Breast epithelium (tissue), 4 donors: ENCODE data around the gene PTPRN2. TPM values are rescaled to one million over a fixed set of nuclear protein-coding genes. Genes with fewer than 3 reads are reported as not detected.

ENCODE experiments used
- DNase-seq, 2 donors: peaks; one replicate each; pipeline ENCODE4 v3.0.0-alpha.2; 2019; ENCODE audit warnings: low spot score in 2 of 2
- H3K27ac ChIP-seq, 2 donors: fragments of 200-600 bp; sonication (generic) in 1 of 2; one replicate each; pipeline ENCODE4 v1.5.1; 2016 to 2019; ENCODE audit warnings: mild to moderate bottlenecking in 1 of 2
- H3K27me3 ChIP-seq, 2 donors: fragments of 200-600 bp; sonication (generic) in 1 of 2; one replicate each; pipeline versions ENCODE4 v1.5.1 to v1.6.0; 2017 to 2019; ENCODE audit warnings: control low read depth in 1 of 2, mild to moderate bottlenecking in 1 of 2
- H3K36me3 ChIP-seq: fragments of 200-600 bp; one replicate; pipeline ENCODE4 v1.5.1; 2019
- H3K4me1 ChIP-seq, 2 donors: fragments of 200-600 bp; sonication (generic); one replicate each; pipeline ENCODE4 v1.5.1; 2016 to 2019; ENCODE audit warnings: control low read depth in 1 of 2
- H3K4me3 ChIP-seq, 3 donors: fragments of 200-600 bp; sonication (generic); 1 replicate in 2 of 3; 2 replicates in 1 of 3; pipeline ENCODE4 v1.5.1; 2016 to 2019; ENCODE audit warnings: mild to moderate bottlenecking in 3 of 3, moderate library complexity in 2 of 3
- H3K9me3 ChIP-seq, 2 donors: fragments of 200-600 bp; sonication (generic) in 1 of 2; one replicate each; pipeline ENCODE4 v1.5.1; 2016 to 2019; ENCODE audit warnings: control low read depth in 1 of 2
- CTCF ChIP-seq, 3 donors: fragments of 450-650 bp; IDR thresholded peaks; one replicate each; pipeline ENCODE4 v1.5.1; 2016 to 2017; ENCODE audit warnings: antibody characterized with exemption in 3 of 3, mild to moderate bottlenecking in 3 of 3, moderate library complexity in 3 of 3
- POLR2A ChIP-seq: fragments of 450-650 bp; IDR thresholded peaks from one replicate; pipeline ENCODE4 v1.6.1; 2016; ENCODE audit warnings: antibody characterized with exemption, mild to moderate bottlenecking, moderate library complexity
- POLR2AphosphoS5 ChIP-seq, 3 donors: sonication (generic); formaldehyde crosslinking; IDR thresholded peaks; one replicate each; pipeline ENCODE4 v1.6.1; 2017; ENCODE audit warnings: antibody characterized with exemption in 3 of 3
- intact Hi-C: fragments of 100-400 bp; cut with DNase I; formaldehyde crosslinking; loops from one replicate; pipeline ENCODE4 v1.15.1; 2023; ENCODE audit warnings: low total_unique reads
- total RNA-seq, 3 donors: library from RNA; depleted of rRNA; stranded (reverse); fragments of >200 nt; gene quantifications; one replicate each; pipeline ENCODE4 v1.1.0, GENCODE V29; 2016

PTPRN2 gene
- total RNA-seq, 3 donors from 2014 or later = 1.6 to 2.2 (median 2.2) TPM

- Histone ChIP-seq H3K36me3 (no peaks in the 10 kb centered on the region), H3K9me3 (no peaks in the 10 kb centered on the region), H3K4me1 (peaks cover 0 to 4% of the 10 kb centered on the region in 2 donors), H3K4me3 (peak overlapping the region in 1 of 3 donors; percentile 22), H3K27me3 (peaks cover 0 to 52% of the 10 kb centered on the region in 2 donors), H3K27ac (no peak overlapping the region)
- intact Hi-C loops = loop anchor here (2.0 kb wide), 1 partner anchor 71 kb away; no protein-coding TSS in a partner anchor
- TF ChIP-seq CTCF (IDR thresholded peaks at IDR 0.05) = no peak
- no peak for TF ChIP-seq POLR2A
- no peak for TF ChIP-seq POLR2AphosphoS5 (IDR thresholded peaks at IDR 0.05)
- DNase-seq = no peak
Measured at GRCh38 chr7:157693521-157694375, 893.9 kb downstream of the PTPRN2 start.

- Histone ChIP-seq H3K27me3 (peaks cover 0 to 59% of the 10 kb centered on the region in 2 donors), H3K27ac (no peak overlapping the region), H3K9me3 (no peaks in the 10 kb centered on the region), H3K4me1 (peaks cover 0 to 4% of the 10 kb centered on the region in 2 donors), H3K36me3 (no peaks in the 10 kb centered on the region), H3K4me3 (peak overlapping the region in 1 of 3 donors; percentile 22)
- no peak for DNase-seq
- no peak for TF ChIP-seq CTCF (IDR thresholded peaks at IDR 0.05)
- TF ChIP-seq POLR2A = no peak
- no peak for TF ChIP-seq POLR2AphosphoS5 (IDR thresholded peaks at IDR 0.05)
- intact Hi-C loops = loop anchor here (2.0 kb wide), 1 partner anchor 72 kb away; no protein-coding TSS in a partner anchor
Measured at GRCh38 chr7:157693071-157693520, 894.5 kb downstream of the PTPRN2 start.

GRCh38 chr7:157692460-157693011 is 895.1 kb downstream of the PTPRN2 start:
- H3K4me1 ChIP-seq = peaks cover 0 to 4% of the 10 kb centered on the region in 2 donors
- no peaks in the 10 kb centered on the region for H3K36me3 ChIP-seq
- TF ChIP-seq POLR2AphosphoS5 (IDR thresholded peaks at IDR 0.05) (no peak), CTCF (IDR thresholded peaks at IDR 0.05) (no peak)
- no peak overlapping the region for H3K4me3 ChIP-seq
- H3K27me3 ChIP-seq = peaks cover 0 to 64% of the 10 kb centered on the region in 2 donors
- intact Hi-C loops = loop anchor here (2.0 kb wide), 1 partner anchor 72 kb away; no protein-coding TSS in a partner anchor
- no peaks in the 10 kb centered on the region for H3K9me3 ChIP-seq
- H3K27ac ChIP-seq = no peak overlapping the region
- no peak for DNase-seq

- TF ChIP-seq POLR2A (no peak), CTCF (IDR thresholded peaks at IDR 0.05) (no peak), POLR2AphosphoS5 (IDR thresholded peaks at IDR 0.05) (no peak)
- Histone ChIP-seq H3K9me3 (no peaks in the 10 kb centered on the region), H3K36me3 (no peaks in the 10 kb centered on the region), H3K4me3 (peak overlapping the region; percentile 20 to 66 (median 46)), H3K4me1 (peaks cover 0 to 4% of the 10 kb centered on the region in 2 donors), H3K27ac (no peak overlapping the region), H3K27me3 (peaks cover 0 to 68% of the 10 kb centered on the region in 2 donors)
- DNase-seq = no peak
- intact Hi-C loops = loop anchor here (2.0 kb wide), 1 partner anchor 73 kb away; no protein-coding TSS in a partner anchor
Measured at GRCh38 chr7:157691586-157692459, 895.8 kb downstream of the PTPRN2 start.
